ENCODE results near the gene ARHGAP24. TPM values are rescaled to one million over a fixed set of nuclear protein-coding genes. Genes with fewer than 3 reads are reported as not detected.

Gene ARHGAP24
- total and polyA plus RNA-seq, 2 of the 13 experiments (the other 11 are each of a cell fraction or from before 2014, with no cell fraction given) = 0.07 to 0.55 TPM

DNA sequence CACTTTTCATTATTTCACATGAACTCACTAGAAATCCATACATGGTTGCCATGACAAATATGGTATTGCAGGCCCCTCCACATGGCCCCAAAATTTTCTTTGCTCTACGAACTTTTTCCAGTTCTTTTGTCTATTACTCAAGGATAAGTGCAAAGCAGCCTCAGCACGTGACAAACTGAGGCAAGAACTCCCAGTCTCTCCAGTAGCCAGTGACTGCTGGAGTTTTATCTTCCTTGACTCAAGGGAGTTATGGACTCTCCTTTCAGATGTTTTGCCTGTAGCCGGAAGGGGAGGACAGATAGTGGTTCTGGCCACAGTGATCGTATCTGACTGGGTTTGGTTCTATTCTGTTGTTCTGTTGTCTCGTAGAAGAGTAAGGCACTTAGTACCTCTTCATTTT lies 105.5 kb downstream of the ARHGAP24 start (continued):
- TF ChIP-seq, protein P1, sequence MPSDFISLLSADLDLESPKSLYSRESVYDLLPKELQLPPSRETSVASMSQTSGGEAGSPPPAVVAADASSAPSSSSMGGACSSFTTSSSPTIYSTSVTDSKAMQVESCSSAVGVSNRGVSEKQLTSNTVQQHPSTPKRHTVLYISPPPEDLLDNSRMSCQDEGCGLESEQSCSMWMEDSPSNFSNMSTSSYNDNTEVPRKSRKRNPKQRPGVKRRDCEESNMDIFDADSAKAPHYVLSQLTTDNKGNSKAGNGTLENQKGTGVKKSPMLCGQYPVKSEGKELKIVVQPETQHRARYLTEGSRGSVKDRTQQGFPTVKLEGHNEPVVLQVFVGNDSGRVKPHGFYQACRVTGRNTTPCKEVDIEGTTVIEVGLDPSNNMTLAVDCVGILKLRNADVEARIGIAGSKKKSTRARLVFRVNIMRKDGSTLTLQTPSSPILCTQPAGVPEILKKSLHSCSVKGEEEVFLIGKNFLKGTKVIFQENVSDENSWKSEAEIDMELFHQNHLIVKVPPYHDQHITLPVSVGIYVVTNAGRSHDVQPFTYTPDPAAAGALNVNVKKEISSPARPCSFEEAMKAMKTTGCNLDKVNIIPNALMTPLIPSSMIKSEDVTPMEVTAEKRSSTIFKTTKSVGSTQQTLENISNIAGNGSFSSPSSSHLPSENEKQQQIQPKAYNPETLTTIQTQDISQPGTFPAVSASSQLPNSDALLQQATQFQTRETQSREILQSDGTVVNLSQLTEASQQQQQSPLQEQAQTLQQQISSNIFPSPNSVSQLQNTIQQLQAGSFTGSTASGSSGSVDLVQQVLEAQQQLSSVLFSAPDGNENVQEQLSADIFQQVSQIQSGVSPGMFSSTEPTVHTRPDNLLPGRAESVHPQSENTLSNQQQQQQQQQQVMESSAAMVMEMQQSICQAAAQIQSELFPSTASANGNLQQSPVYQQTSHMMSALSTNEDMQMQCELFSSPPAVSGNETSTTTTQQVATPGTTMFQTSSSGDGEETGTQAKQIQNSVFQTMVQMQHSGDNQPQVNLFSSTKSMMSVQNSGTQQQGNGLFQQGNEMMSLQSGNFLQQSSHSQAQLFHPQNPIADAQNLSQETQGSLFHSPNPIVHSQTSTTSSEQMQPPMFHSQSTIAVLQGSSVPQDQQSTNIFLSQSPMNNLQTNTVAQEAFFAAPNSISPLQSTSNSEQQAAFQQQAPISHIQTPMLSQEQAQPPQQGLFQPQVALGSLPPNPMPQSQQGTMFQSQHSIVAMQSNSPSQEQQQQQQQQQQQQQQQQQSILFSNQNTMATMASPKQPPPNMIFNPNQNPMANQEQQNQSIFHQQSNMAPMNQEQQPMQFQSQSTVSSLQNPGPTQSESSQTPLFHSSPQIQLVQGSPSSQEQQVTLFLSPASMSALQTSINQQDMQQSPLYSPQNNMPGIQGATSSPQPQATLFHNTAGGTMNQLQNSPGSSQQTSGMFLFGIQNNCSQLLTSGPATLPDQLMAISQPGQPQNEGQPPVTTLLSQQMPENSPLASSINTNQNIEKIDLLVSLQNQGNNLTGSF (CRISPR knock-in tag; IDR thresholded peaks at IDR 0.05) = no peak
- TF ChIP-seq, protein P2, sequence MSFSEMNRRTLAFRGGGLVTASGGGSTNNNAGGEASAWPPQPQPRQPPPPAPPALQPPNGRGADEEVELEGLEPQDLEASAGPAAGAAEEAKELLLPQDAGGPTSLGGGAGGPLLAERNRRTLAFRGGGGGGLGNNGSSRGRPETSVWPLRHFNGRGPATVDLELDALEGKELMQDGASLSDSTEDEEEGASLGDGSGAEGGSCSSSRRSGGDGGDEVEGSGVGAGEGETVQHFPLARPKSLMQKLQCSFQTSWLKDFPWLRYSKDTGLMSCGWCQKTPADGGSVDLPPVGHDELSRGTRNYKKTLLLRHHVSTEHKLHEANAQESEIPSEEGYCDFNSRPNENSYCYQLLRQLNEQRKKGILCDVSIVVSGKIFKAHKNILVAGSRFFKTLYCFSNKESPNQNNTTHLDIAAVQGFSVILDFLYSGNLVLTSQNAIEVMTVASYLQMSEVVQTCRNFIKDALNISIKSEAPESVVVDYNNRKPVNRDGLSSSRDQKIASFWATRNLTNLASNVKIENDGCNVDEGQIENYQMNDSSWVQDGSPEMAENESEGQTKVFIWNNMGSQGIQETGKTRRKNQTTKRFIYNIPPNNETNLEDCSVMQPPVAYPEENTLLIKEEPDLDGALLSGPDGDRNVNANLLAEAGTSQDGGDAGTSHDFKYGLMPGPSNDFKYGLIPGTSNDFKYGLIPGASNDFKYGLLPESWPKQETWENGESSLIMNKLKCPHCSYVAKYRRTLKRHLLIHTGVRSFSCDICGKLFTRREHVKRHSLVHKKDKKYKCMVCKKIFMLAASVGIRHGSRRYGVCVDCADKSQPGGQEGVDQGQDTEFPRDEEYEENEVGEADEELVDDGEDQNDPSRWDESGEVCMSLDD (CRISPR knock-in tag; IDR thresholded peaks at IDR 0.05; ENCODE audit: borderline replicate concordance) = no peak

DNA sequence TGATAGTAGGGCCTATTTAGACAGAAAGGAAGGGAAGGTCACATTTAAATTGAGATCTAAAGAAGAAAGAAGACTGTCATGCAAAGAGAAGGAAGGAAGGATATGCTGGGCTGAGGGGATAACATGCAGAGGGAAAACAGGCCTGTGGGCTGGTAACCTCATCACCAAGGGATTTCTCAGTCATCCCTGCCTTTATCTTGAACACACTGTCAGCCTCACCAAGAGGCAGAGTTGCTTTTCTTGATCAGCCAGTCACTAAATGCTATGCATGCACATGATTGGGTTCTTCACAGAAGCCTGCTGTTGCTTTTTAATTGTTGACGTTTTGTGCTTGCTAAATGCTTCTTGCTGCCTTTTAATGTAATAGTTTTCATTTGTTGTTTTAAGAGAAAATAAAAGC lies 113.0 kb downstream of the ARHGAP24 start:
- no peaks in the 10 kb centered on the region for H3K9me3 ChIP-seq (ENCODE audit: low read length)
- 78% methylated on average over 1 of the region's 1 CpG for WGBS (ENCODE audit: low lambda C conversion rate)
- H4K20me1 ChIP-seq (ENCODE audit: insufficient read depth, low read length) = no peaks in the 10 kb centered on the region
- in situ Hi-C loops (cut with HindIII; ENCODE audit: extremely low pct_ligation_motif_present, low pct_unique_long_range_greater_than_20kb) (no loop called here), intact Hi-C loops (cut with micrococcal nuclease; ENCODE audit: unreplicated experiment) (no loop called here)
- no peaks in the 10 kb centered on the region for H3K79me2 ChIP-seq (ENCODE audit: insufficient read depth, low read length)
- POLR2A ChIA-PET = no interaction called here
- H3K27ac ChIP-seq (ENCODE audit: extremely low read length, insufficient read depth, low read length) = no peak overlapping the region
- FAIRE-seq (no peak), DNase-seq (ENCODE audit: low spot score) (no peak), ATAC-seq (no peak)
- no peak overlapping the region for H2AFZ ChIP-seq (ENCODE audit: low read length)
- CTCF ChIA-PET (ENCODE audit: low intra/inter-chr PET ratio, low total read pairs) = no interaction called here
- H3K36me3 ChIP-seq (replicated peaks in 1 of 2; ENCODE audit: control insufficient read depth in 1 of 2, insufficient read depth in 2 of 2, low read length in 2 of 2) = no peaks in the 10 kb centered on the region
- no peaks in the 10 kb centered on the region for H3K4me1 ChIP-seq (ENCODE audit: insufficient read depth, low read length)
- H3K4me3 ChIP-seq (replicated peaks in 1 of 3; ENCODE audit: insufficient read depth in 1 of 3, low read depth in 2 of 3, low read length in 3 of 3) = no peak overlapping the region
- H3K4me2 ChIP-seq (ENCODE audit: low read depth, low read length) = no peak overlapping the region
- H3K9ac ChIP-seq (ENCODE audit: insufficient read depth, low read depth, low read length) = no peak overlapping the region
- no peaks in the 10 kb centered on the region for H3K27me3 ChIP-seq (ENCODE audit: control insufficient read depth in 1 of 2, insufficient read depth in 2 of 2, low read length in 2 of 2)
- no TSS peak for BruUV-seq (replicated peaks)
- TF ChIP-seq, protein P3, sequence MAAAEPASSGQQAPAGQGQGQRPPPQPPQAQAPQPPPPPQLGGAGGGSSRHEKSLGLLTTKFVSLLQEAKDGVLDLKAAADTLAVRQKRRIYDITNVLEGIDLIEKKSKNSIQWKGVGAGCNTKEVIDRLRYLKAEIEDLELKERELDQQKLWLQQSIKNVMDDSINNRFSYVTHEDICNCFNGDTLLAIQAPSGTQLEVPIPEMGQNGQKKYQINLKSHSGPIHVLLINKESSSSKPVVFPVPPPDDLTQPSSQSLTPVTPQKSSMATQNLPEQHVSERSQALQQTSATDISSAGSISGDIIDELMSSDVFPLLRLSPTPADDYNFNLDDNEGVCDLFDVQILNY (CRISPR knock-in tag; conservative IDR thresholded peaks at IDR 0.05) = no peak
- no peak for TF ChIP-seq FOXA1 (IDR thresholded peaks at IDR 0.05)
- TF ChIP-seq FOXA1 (CRISPR knock-in tag; IDR thresholded peaks at IDR 0.05) = no peak
- no peak for TF ChIP-seq SRSF9 (IDR thresholded peaks at IDR 0.05; ENCODE audit: borderline replicate concordance, insufficient read depth, low read depth, low read length, poor library complexity, severe bottlenecking)
- TF ChIP-seq, protein P4, sequence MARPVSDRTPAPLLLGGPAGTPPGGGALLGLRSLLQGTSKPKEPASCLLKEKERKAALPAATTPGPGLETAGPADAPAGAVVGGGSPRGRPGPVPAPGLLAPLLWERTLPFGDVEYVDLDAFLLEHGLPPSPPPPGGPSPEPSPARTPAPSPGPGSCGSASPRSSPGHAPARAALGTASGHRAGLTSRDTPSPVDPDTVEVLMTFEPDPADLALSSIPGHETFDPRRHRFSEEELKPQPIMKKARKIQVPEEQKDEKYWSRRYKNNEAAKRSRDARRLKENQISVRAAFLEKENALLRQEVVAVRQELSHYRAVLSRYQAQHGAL (CRISPR knock-in tag; IDR thresholded peaks at IDR 0.05; ENCODE audit: not compliant biosample characterization) = no peak
- TF ChIP-seq TSC22D2 (CRISPR knock-in tag; IDR thresholded peaks at IDR 0.05; ENCODE audit: borderline replicate concordance) = no peak
- TF ChIP-seq, protein P5, sequence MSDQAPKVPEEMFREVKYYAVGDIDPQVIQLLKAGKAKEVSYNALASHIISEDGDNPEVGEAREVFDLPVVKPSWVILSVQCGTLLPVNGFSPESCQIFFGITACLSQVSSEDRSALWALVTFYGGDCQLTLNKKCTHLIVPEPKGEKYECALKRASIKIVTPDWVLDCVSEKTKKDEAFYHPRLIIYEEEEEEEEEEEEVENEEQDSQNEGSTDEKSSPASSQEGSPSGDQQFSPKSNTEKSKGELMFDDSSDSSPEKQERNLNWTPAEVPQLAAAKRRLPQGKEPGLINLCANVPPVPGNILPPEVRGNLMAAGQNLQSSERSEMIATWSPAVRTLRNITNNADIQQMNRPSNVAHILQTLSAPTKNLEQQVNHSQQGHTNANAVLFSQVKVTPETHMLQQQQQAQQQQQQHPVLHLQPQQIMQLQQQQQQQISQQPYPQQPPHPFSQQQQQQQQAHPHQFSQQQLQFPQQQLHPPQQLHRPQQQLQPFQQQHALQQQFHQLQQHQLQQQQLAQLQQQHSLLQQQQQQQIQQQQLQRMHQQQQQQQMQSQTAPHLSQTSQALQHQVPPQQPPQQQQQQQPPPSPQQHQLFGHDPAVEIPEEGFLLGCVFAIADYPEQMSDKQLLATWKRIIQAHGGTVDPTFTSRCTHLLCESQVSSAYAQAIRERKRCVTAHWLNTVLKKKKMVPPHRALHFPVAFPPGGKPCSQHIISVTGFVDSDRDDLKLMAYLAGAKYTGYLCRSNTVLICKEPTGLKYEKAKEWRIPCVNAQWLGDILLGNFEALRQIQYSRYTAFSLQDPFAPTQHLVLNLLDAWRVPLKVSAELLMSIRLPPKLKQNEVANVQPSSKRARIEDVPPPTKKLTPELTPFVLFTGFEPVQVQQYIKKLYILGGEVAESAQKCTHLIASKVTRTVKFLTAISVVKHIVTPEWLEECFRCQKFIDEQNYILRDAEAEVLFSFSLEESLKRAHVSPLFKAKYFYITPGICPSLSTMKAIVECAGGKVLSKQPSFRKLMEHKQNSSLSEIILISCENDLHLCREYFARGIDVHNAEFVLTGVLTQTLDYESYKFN (CRISPR knock-in tag; conservative IDR thresholded peaks at IDR 0.05) = no peak

Data from HepG2 (cell line).